Amniotic epithelial cell (primary cell): Measurements from ENCODE around the gene ACADSB.

ENCODE experiments used
- DNase-seq: peaks from one replicate; pipeline ENCODE4 v3.0.0-alpha.2; 2010; ENCODE audit warnings: low read depth

Gene ACADSB

GRCh38 chr10:123008355-123009104 is at the start of gene ACADSB, which contains the start of gene IKZF5:
ACADSB (plus strand) TSS chr10:123009006; CDS start chr10:123009030, 24 bp downstream.
IKZF5 (minus strand) TSS chr10:123008795; CDS start chr10:122998625, 10,170 bp downstream.
- peak; percentile 96 for DNase-seq

- DNase-seq = peak; percentile 62
Measured at GRCh38 chr10:122962405-122962804, 46.4 kb upstream of the ACADSB start.

GRCh38 chr10:122966879-122967278 is 41.9 kb upstream of the ACADSB start:
- no peak for DNase-seq

GRCh38 chr10:122968698-122969097 is 40.1 kb upstream of the ACADSB start:
- DNase-seq = no peak

GRCh38 chr10:122974023-122974422 is 34.8 kb upstream of the ACADSB start:
- no peak for DNase-seq

- DNase-seq = no peak
Measured at GRCh38 chr10:122974543-122975064, 34.2 kb upstream of the ACADSB start.

GRCh38 chr10:122980209-122981065 is 28.4 kb upstream of the ACADSB start, which contains the start of gene PSTK:
PSTK (plus strand) TSS chr10:122980401; CDS start chr10:122980480, 79 bp downstream.
- peak; percentile 87 for DNase-seq

- peak; percentile 51 for DNase-seq
Measured at GRCh38 chr10:122981066-122981464, 27.7 kb upstream of the ACADSB start.

GRCh38 chr10:122983898-122984297 is 24.9 kb upstream of the ACADSB start:
- DNase-seq = no peak

GRCh38 chr10:122984708-122985107 is 24.1 kb upstream of the ACADSB start:
- no peak for DNase-seq

- no peak for DNase-seq
Measured at GRCh38 chr10:122986335-122986734, 22.5 kb upstream of the ACADSB start.

GRCh38 chr10:122988501-122988900 is 20.3 kb upstream of the ACADSB start:
- no peak for DNase-seq

GRCh38 chr10:122990278-122990677 is 18.5 kb upstream of the ACADSB start:
- DNase-seq = no peak

- no peak for DNase-seq
Measured at GRCh38 chr10:122992031-122992585, 16.7 kb upstream of the ACADSB start.

- no peak for DNase-seq
Measured at GRCh38 chr10:122993797-122994336, 14.9 kb upstream of the ACADSB start.

GRCh38 chr10:122995936-122996335 is 12.9 kb upstream of the ACADSB start:
- DNase-seq = no peak

GRCh38 chr10:122997864-122998263 is 10.9 kb upstream of the ACADSB start:
- DNase-seq = no peak

- DNase-seq = no peak
Measured at GRCh38 chr10:122998360-122998917, 10.4 kb upstream of the ACADSB start.

- no peak for DNase-seq
Measured at GRCh38 chr10:122998934-122999333, 9.9 kb upstream of the ACADSB start.

GRCh38 chr10:122999347-122999746 is 9.5 kb upstream of the ACADSB start:
- DNase-seq = no peak

- DNase-seq = no peak
Measured at GRCh38 chr10:123000155-123000554, 8.7 kb upstream of the ACADSB start.

GRCh38 chr10:123001370-123001769 is 7.4 kb upstream of the ACADSB start:
- no peak for DNase-seq
